Nephron (organoid): ENCODE measurements around the gene VILL.

Source experiments
- H3K27ac Mint-ChIP-seq, 3 experiments: 2 replicates each; pipeline ENCODE4 v1.8.0; 2020; ENCODE audit warnings: mixed read lengths in 3 of 3, mild to moderate bottlenecking in 2 of 3, moderate library complexity in 1 of 3
- H3K27me3 Mint-ChIP-seq: 2 replicates; pipeline ENCODE4 v1.8.0; 2021; ENCODE audit warnings: low read depth, mild to moderate bottlenecking, moderate library complexity, mixed read lengths
- H3K36me3 Mint-ChIP-seq: 2 replicates; pipeline ENCODE4 v1.8.0; 2020; ENCODE audit warnings: low read depth, mixed read lengths
- H3K4me1 Mint-ChIP-seq: 2 replicates; pipeline ENCODE4 v1.8.0; 2020; ENCODE audit warnings: mixed read lengths
- H3K4me3 Mint-ChIP-seq, 3 experiments: 2 replicates each; pipeline ENCODE4 v1.8.0; 2020; ENCODE audit warnings: mild to moderate bottlenecking in 3 of 3, mixed read lengths in 3 of 3, moderate library complexity in 2 of 3
- H3K9me3 Mint-ChIP-seq: 2 replicates; pipeline ENCODE4 v1.8.0; 2020; ENCODE audit warnings: mixed read lengths
- CTCF ChIP-seq, 3 experiments: fragments of 200-600 bp; sonication (generic); IDR thresholded peaks; one replicate each; pipeline ENCODE4 v1.5.0; 2021; ENCODE audit warnings: antibody characterized with exemption in 3 of 3; ENCODE audit not compliant: unreplicated experiment in 3 of 3

The VILL gene

GRCh38 chr3:38022896-38023709 is 32.5 kb downstream of the VILL start:
- H3K36me3 Mint-ChIP-seq: peaks cover 4% of the 10 kb centered on the region
- peak overlapping the region; percentile 30 to 79 (median 43) for H3K27ac Mint-ChIP-seq
- peaks cover 10% of the 10 kb centered on the region for H3K27me3 Mint-ChIP-seq
- no peak for TF ChIP-seq CTCF (IDR thresholded peaks at IDR 0.05; ENCODE audit: unreplicated experiment in 3 of 3)
- peak overlapping the region; percentile 88 to 91 (median 90) for H3K4me3 Mint-ChIP-seq
- H3K9me3 Mint-ChIP-seq: no peaks in the 10 kb centered on the region
- peaks cover 15% of the 10 kb centered on the region for H3K4me1 Mint-ChIP-seq

- TF ChIP-seq CTCF (IDR thresholded peaks at IDR 0.05; ENCODE audit: unreplicated experiment in 3 of 3): no peak
- H3K27ac Mint-ChIP-seq: no peak overlapping the region
- H3K36me3 Mint-ChIP-seq: no peaks in the 10 kb centered on the region
- H3K4me1 Mint-ChIP-seq: peaks cover 25% of the 10 kb centered on the region
- peak overlapping the region; percentile 39 to 91 (median 59) for H3K4me3 Mint-ChIP-seq
- H3K27me3 Mint-ChIP-seq: peaks cover 26% of the 10 kb centered on the region
- H3K9me3 Mint-ChIP-seq: no peaks in the 10 kb centered on the region
Observed at GRCh38 chr3:38026856-38027255, 36.3 kb downstream of the VILL start.

- no peak for TF ChIP-seq CTCF (IDR thresholded peaks at IDR 0.05; ENCODE audit: unreplicated experiment in 3 of 3)
- H3K9me3 Mint-ChIP-seq: no peaks in the 10 kb centered on the region
- peaks cover 31% of the 10 kb centered on the region for H3K27me3 Mint-ChIP-seq
Observed at GRCh38 chr3:38027466-38028465, 37.2 kb downstream of the VILL start.

GRCh38 chr3:38028621-38029361 is 38.2 kb downstream of the VILL start:
- peaks cover 35% of the 10 kb centered on the region for H3K27me3 Mint-ChIP-seq
- H3K36me3 Mint-ChIP-seq: no peaks in the 10 kb centered on the region
- peak overlapping the region; percentile 78 to 91 (median 87) for H3K4me3 Mint-ChIP-seq
- no peaks in the 10 kb centered on the region for H3K9me3 Mint-ChIP-seq
- H3K27ac Mint-ChIP-seq: peak overlapping the region in 1 of 3 experiments; percentile 11
- H3K4me1 Mint-ChIP-seq: peaks cover 22% of the 10 kb centered on the region
- no peak for TF ChIP-seq CTCF (IDR thresholded peaks at IDR 0.05; ENCODE audit: unreplicated experiment in 3 of 3)

More at GRCh38 chr3:38027466-38028465, 37.2 kb downstream of the VILL start:
- Mint-ChIP-seq H3K27ac (peak overlapping the region in 1 of 3 experiments; percentile 11), H3K4me1 (peaks cover 25% of the 10 kb centered on the region), H3K4me3 (peak overlapping the region; percentile 78 to 91 (median 87)), H3K36me3 (no peaks in the 10 kb centered on the region)

GRCh38 chr3:38029400-38030125 is 39.0 kb downstream of the VILL start, which contains the start of gene PLCD1:
Gene PLCD1, minus strand, starts transcription at chr3:38029642. Its CDS starts 103 bp downstream, at chr3:38029539.
- Mint-ChIP-seq H3K9me3 (no peaks in the 10 kb centered on the region), H3K4me3 (peak within 1 kb of the TSS; percentile 78 to 91 (median 87)), H3K36me3 (no peaks in the 10 kb centered on the region), H3K4me1 (peaks cover 20% of the 10 kb centered on the region), H3K27ac (peak within 1 kb of the TSS in 1 of 3 experiments; percentile 11), H3K27me3 (peaks cover 35% of the 10 kb centered on the region)
- no peak for TF ChIP-seq CTCF (IDR thresholded peaks at IDR 0.05; ENCODE audit: unreplicated experiment in 3 of 3)
